ENCODE measurements around the gene CLPTM1.
"Not testable (repeated sequence)": the region's sequence is repeated elsewhere in the genome, so short reads cannot be mapped to it uniquely, and the experiment has no call there.

Gene CLPTM1

GRCh38 chr19:44993926-44994537, 38.9 kb downstream of the CLPTM1 start:
- no peak for TF ChIP-seq CTCF (IDR thresholded peaks at IDR 0.05; ENCODE audit: insufficient read depth, missing control alignments)
- no peak for DNase-seq (ENCODE audit: insufficient read length, low spot score)
- no peak for FAIRE-seq

- no peak for TF ChIP-seq CTCF (IDR thresholded peaks at IDR 0.05; ENCODE audit: insufficient read depth, missing control alignments)
- DNase-seq (ENCODE audit: insufficient read length, low spot score) (no peak), FAIRE-seq (no peak)
Measured at GRCh38 chr19:44998025-44998424, 42.8 kb downstream of the CLPTM1 start.

GRCh38 chr19:44999131-44999925, 44.1 kb downstream of the CLPTM1 start:
- not testable (repeated sequence) for FAIRE-seq

GRCh38 chr19:45000665-45001064, 45.5 kb downstream of the CLPTM1 start:
- DNase-seq (ENCODE audit: insufficient read length, low spot score); FAIRE-seq: not testable (repeated sequence)

More at GRCh38 chr19:44999131-44999925, 44.1 kb downstream of the CLPTM1 start:
- DNase-seq (ENCODE audit: insufficient read length, low spot score), result not testable (repeated sequence)

- no peak for TF ChIP-seq CTCF (IDR thresholded peaks at IDR 0.05; ENCODE audit: insufficient read depth, missing control alignments)
- no peak for FAIRE-seq
Measured at GRCh38 chr19:45001087-45001739, 46.0 kb downstream of the CLPTM1 start, which contains the start of gene RELB. TSS of gene RELB (plus strand) at chr19:45001464. CDS start at chr19:45001580, 116 bp downstream.

GRCh38 chr19:45003485-45003884, 48.3 kb downstream of the CLPTM1 start:
- TF ChIP-seq CTCF (IDR thresholded peaks at IDR 0.05; ENCODE audit: insufficient read depth, missing control alignments), result no peak
- DNase-seq (ENCODE audit: insufficient read length, low spot score), result no peak

More at GRCh38 chr19:45001087-45001739, 46.0 kb downstream of the CLPTM1 start, which contains the start of gene RELB:
- DNase-seq (ENCODE audit: insufficient read length, low spot score), result peak; percentile 97

GRCh38 chr19:45005787-45006186, 50.6 kb downstream of the CLPTM1 start:
- FAIRE-seq (no peak), DNase-seq (ENCODE audit: insufficient read length, low spot score) (no peak)
- TF ChIP-seq CTCF (IDR thresholded peaks at IDR 0.05; ENCODE audit: insufficient read depth, missing control alignments), result no peak

More at GRCh38 chr19:45003485-45003884, 48.3 kb downstream of the CLPTM1 start:
- no peak for FAIRE-seq

- TF ChIP-seq CTCF (IDR thresholded peaks at IDR 0.05; ENCODE audit: insufficient read depth, missing control alignments), result no peak
- FAIRE-seq, result no peak
- no peak for DNase-seq (ENCODE audit: insufficient read length, low spot score)
Measured at GRCh38 chr19:45008552-45008951, 53.4 kb downstream of the CLPTM1 start.

All from D721Med (cell line).